Tibial nerve (tissue), 4 donors: ENCODE results near the gene RHOD. TPM values are rescaled to one million over a fixed set of nuclear protein-coding genes. Genes with fewer than 3 reads are reported as not detected.

Experiments used
- DNase-seq, 2 donors: peaks; one replicate each; pipeline ENCODE4 v3.0.0-alpha.2; 2019; ENCODE audit warnings: low spot score in 2 of 2
- H3K27ac ChIP-seq, 4 donors: fragments of 200-600 bp; sonication (generic) in 3 of 4; one replicate each; pipeline ENCODE4 v1.5.1; 2017 to 2019; ENCODE audit warnings: mild to moderate bottlenecking in 1 of 4
- H3K27me3 ChIP-seq, 2 donors: fragments of 200-600 bp; sonication (generic) in 1 of 2; one replicate each; pipeline versions ENCODE4 v1.5.1 to v1.6.0; 2017 to 2019
- H3K36me3 ChIP-seq, 3 donors: fragments of 200-600 bp; sonication (generic); one replicate each; pipeline ENCODE4 v1.5.1; 2018 to 2019
- H3K4me1 ChIP-seq, 4 donors: fragments of 200-600 bp; sonication (generic) in 3 of 4; one replicate each; pipeline ENCODE4 v1.5.1; 2017 to 2019
- H3K4me3 ChIP-seq, 4 donors: fragments of 200-600 bp; sonication (generic) in 3 of 4; one replicate each; pipeline ENCODE4 v1.5.1; 2017 to 2019; ENCODE audit warnings: mild to moderate bottlenecking in 1 of 4, moderate library complexity in 1 of 4
- H3K9me3 ChIP-seq, 4 donors: fragments of 200-600 bp; sonication (generic) in 3 of 4; one replicate each; pipeline ENCODE4 v1.5.1; 2017 to 2019
- CTCF ChIP-seq, 5 experiments: fragments of 200-600 bp in 3 of 5; fragments of 450-650 bp in 2 of 5; sonication (generic) in 3 of 5; IDR thresholded peaks; one replicate each; pipeline ENCODE4 v1.5.1; 2016 to 2019; ENCODE audit warnings: antibody characterized with exemption in 5 of 5, mild to moderate bottlenecking in 3 of 5, moderate library complexity in 2 of 5
- EP300 ChIP-seq, 2 donors: sonication (generic); formaldehyde crosslinking; IDR thresholded peaks; one replicate each; pipeline ENCODE4 v1.6.1; 2017; ENCODE audit warnings: antibody characterized with exemption in 2 of 2, mild to moderate bottlenecking in 1 of 2
- POLR2A ChIP-seq, 2 donors: fragments of 450-650 bp; IDR thresholded peaks; one replicate each; pipeline ENCODE4 v1.6.1; 2017; ENCODE audit warnings: antibody characterized with exemption in 2 of 2, mild to moderate bottlenecking in 2 of 2, moderate library complexity in 2 of 2
- WGBS, 2 donors: methylation state at CpG; one replicate each; pipeline ENCODE4 v1.1.5; 2018; 5-methylcytosine and 5-hydroxymethylcytosine counted together
- total RNA-seq, 4 donors: library from RNA; depleted of rRNA; stranded (reverse); fragments of >200 nt; gene quantifications; one replicate each; pipeline ENCODE4 v1.1.0, GENCODE V29; 2016

The RHOD gene
- total RNA-seq, 4 donors from 2014 or later = 15.9 to 30.8 (median 24.4) TPM

GRCh38 chr11:67102664-67103063 lies 46.0 kb downstream of the RHOD start:
- Histone ChIP-seq H3K4me1 (no peaks in the 10 kb centered on the region), H3K27ac (no peak overlapping the region), H3K36me3 (no peaks in the 10 kb centered on the region), H3K4me3 (no peak overlapping the region), H3K27me3 (no peaks in the 10 kb centered on the region), H3K9me3 (no peaks in the 10 kb centered on the region)
- DNase-seq = no peak
- whole genome bisulfite sequencing, 2 donors = 85 to 89% methylated on average over 8 of the region's 8 CpGs
- no peak for TF ChIP-seq POLR2A (IDR thresholded peaks at IDR 0.05)
- no peak for TF ChIP-seq EP300 (IDR thresholded peaks at IDR 0.05)
- no peak for TF ChIP-seq CTCF (IDR thresholded peaks at IDR 0.05)

DNA sequence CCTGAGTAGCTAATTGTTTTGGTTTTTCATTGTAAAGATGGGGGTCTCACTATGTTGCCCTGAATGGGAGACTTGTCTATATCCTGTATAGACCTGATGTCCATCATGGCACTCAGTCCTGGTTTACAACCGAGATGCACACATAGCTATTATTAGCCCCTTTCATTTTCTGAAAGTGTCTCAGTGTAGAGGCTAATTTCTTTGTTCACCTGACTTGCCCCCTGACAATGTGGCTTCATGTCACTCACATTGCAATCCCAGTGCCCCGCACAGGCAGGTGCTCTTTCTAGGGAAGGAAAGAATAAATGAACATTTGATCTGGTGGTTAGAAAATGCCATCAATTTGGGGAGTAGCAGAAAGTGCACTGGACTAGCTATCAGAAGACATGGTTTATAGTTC lies 49.3 kb downstream of the RHOD start:
- no peak for TF ChIP-seq POLR2A (IDR thresholded peaks at IDR 0.05)
- TF ChIP-seq EP300 (IDR thresholded peaks at IDR 0.05) = no peak
- TF ChIP-seq CTCF (IDR thresholded peaks at IDR 0.05) = no peak
- Histone ChIP-seq H3K36me3 (no peaks in the 10 kb centered on the region), H3K4me3 (no peak overlapping the region), H3K27me3 (no peaks in the 10 kb centered on the region), H3K4me1 (no peaks in the 10 kb centered on the region), H3K27ac (no peak overlapping the region), H3K9me3 (no peaks in the 10 kb centered on the region)
- 80 to 88% methylated on average over 2 of the region's 2 CpGs for WGBS, 2 donors
- DNase-seq = no peak

DNA sequence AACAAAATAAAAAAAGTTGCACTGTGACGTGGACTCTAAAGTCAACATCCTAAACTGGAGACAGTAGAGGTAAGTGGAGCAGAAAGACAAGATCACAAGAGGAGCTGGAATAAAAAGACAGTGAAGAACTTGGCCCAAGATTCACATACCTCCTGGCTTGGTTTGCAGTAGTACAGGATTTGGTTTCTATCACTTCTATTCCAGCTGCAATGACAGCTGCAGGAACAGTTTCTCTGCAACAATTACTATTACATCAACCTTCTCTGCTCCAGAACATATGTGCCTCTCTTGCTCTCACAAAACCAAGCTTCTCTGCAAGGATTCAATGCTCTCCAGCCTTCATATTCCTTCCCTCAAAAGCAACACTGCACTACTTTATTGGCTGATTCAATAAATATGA lies 54.6 kb downstream of the RHOD start:
- H3K27me3 ChIP-seq = no peaks in the 10 kb centered on the region
- H3K4me1 ChIP-seq = no peaks in the 10 kb centered on the region
- no peak overlapping the region for H3K4me3 ChIP-seq
- H3K9me3 ChIP-seq = no peaks in the 10 kb centered on the region
- no peak for DNase-seq
- H3K27ac ChIP-seq = no peak overlapping the region
- H3K36me3 ChIP-seq = no peaks in the 10 kb centered on the region
- whole genome bisulfite sequencing, 2 donors = 63 to 67% methylated on average over 1 of the region's 1 CpG
- TF ChIP-seq EP300 (IDR thresholded peaks at IDR 0.05) (no peak), POLR2A (IDR thresholded peaks at IDR 0.05) (no peak)

- WGBS, 2 donors = 88 to 96% methylated on average over 4 to 5 of the region's 5 CpGs
- H3K9me3 ChIP-seq = no peaks in the 10 kb centered on the region
- DNase-seq = no peak
- H3K36me3 ChIP-seq = no peaks in the 10 kb centered on the region
- peaks cover 0 to 6% (median 0%) of the 10 kb centered on the region in 4 donors for H3K4me1 ChIP-seq
- H3K27ac ChIP-seq = no peak overlapping the region
- H3K4me3 ChIP-seq = no peak overlapping the region
- H3K27me3 ChIP-seq = no peaks in the 10 kb centered on the region
- TF ChIP-seq EP300 (IDR thresholded peaks at IDR 0.05) (no peak), POLR2A (IDR thresholded peaks at IDR 0.05) (no peak), CTCF (IDR thresholded peaks at IDR 0.05) (no peak)
These were observed 56.6 kb downstream of the RHOD start for GRCh38 chr11:67113231-67113721.

- no peak for TF ChIP-seq POLR2A (IDR thresholded peaks at IDR 0.05)
- TF ChIP-seq CTCF (IDR thresholded peaks at IDR 0.05) = no peak
- no peak for TF ChIP-seq EP300 (IDR thresholded peaks at IDR 0.05)
These were observed 57.7 kb downstream of the RHOD start for GRCh38 chr11:67114275-67114896.

More at GRCh38 chr11:67114275-67114896, 57.7 kb downstream of the RHOD start:
- Histone ChIP-seq H3K36me3 (no peaks in the 10 kb centered on the region), H3K27ac (no peak overlapping the region), H3K27me3 (no peaks in the 10 kb centered on the region), H3K4me3 (no peak overlapping the region), H3K9me3 (no peaks in the 10 kb centered on the region), H3K4me1 (peaks cover 0 to 6% (median 0%) of the 10 kb centered on the region in 4 donors)
- 83 to 88% methylated on average over 10 of the region's 10 CpGs for WGBS, 2 donors
- DNase-seq = no peak
